ENCODE measurements around the gene SERPINA3.

The SERPINA3 gene

GRCh38 chr14:94612174-94612573 lies at the start of gene SERPINA3:
Gene SERPINA3, plus strand, starts transcription at chr14:94612391. Its CDS starts 2,051 bp downstream, at chr14:94614442.
- no peak for DNase-seq (ENCODE audit: low read depth)

GRCh38 chr14:94562941-94563883 lies 49.0 kb upstream of the SERPINA3 start:
- DNase-seq (ENCODE audit: low read depth), result no peak

More at GRCh38 chr14:94612174-94612573, at the start of gene SERPINA3:
- no peak for TF ChIP-seq CTCF (IDR thresholded peaks at IDR 0.05; ENCODE audit: control insufficient read depth, extremely low read depth, insufficient read depth)
- no peak within 1 kb of the TSS for H3K4me3 ChIP-seq (ENCODE audit: low read depth, low read length)

GRCh38 chr14:94564381-94564780 lies 47.8 kb upstream of the SERPINA3 start:
- no peak for TF ChIP-seq CTCF (IDR thresholded peaks at IDR 0.05; ENCODE audit: control insufficient read depth, extremely low read depth, insufficient read depth)
- H3K4me3 ChIP-seq (ENCODE audit: low read depth, low read length), result no peak overlapping the region
- DNase-seq (ENCODE audit: low read depth), result no peak

More at GRCh38 chr14:94562941-94563883, 49.0 kb upstream of the SERPINA3 start:
- no peak for TF ChIP-seq CTCF (IDR thresholded peaks at IDR 0.05; ENCODE audit: control insufficient read depth, extremely low read depth, insufficient read depth)
- no peak overlapping the region for H3K4me3 ChIP-seq (ENCODE audit: low read depth, low read length)

GRCh38 chr14:94568186-94568585 lies 44.0 kb upstream of the SERPINA3 start:
- DNase-seq (ENCODE audit: low read depth), result no peak
- H3K4me3 ChIP-seq (ENCODE audit: low read depth, low read length), result no peak overlapping the region
- no peak for TF ChIP-seq CTCF (IDR thresholded peaks at IDR 0.05; ENCODE audit: control insufficient read depth, extremely low read depth, insufficient read depth)

- DNase-seq (ENCODE audit: low read depth), result no peak
- H3K4me3 ChIP-seq (ENCODE audit: low read depth, low read length), result no peak overlapping the region
- TF ChIP-seq CTCF (IDR thresholded peaks at IDR 0.05; ENCODE audit: control insufficient read depth, extremely low read depth, insufficient read depth), result no peak
These were observed 42.7 kb upstream of the SERPINA3 start for GRCh38 chr14:94569381-94570001.

- DNase-seq (ENCODE audit: low read depth), result no peak
- no peak for TF ChIP-seq CTCF (IDR thresholded peaks at IDR 0.05; ENCODE audit: control insufficient read depth, extremely low read depth, insufficient read depth)
- H3K4me3 ChIP-seq (ENCODE audit: low read depth, low read length), result no peak overlapping the region
These were observed 42.2 kb upstream of the SERPINA3 start for GRCh38 chr14:94570002-94570400.

Measured in LNCaP clone FGC (cell line).